K562 (cell line): ENCODE measurements around the gene GMDS. TPM values are rescaled to one million over a fixed set of nuclear protein-coding genes. Genes with fewer than 3 reads are reported as not detected.
A peak's percentile ranks its signal among the peaks of the same experiment; 100 is the strongest.

Experiments used
- ATAC-seq: fragments of 200-7000 bp; cut with Tn5 transposase; 3 replicates; pipeline ENCODE4 v1.9.1; 2020; ENCODE audit warnings: moderate library complexity
- BruUV-seq: library from RNA; stranded (reverse); fragments of 400-500 nt; replicated peaks from 2 replicates; lab custom pipeline; 2021; lab: Mats Ljungman, UMichigan
- CTCF ChIA-PET: fragments of 300-600 bp; formaldehyde crosslinking; extraction: SDS; loops from one replicate; lab custom pipeline; 2021; ENCODE audit warnings: low intra/inter-chr PET ratio; lab: Yijun Ruan, JAX
- POLR2A ChIA-PET: fragments of 300-600, 350-650 bp; sonication (Branson Sonifier 250); formaldehyde crosslinking; extraction: SDS; loops from one replicate; lab custom pipeline; 2021; ENCODE audit warnings: antibody characterized with exemption, inconsistent platforms; lab: Yijun Ruan, JAX
- DNase-seq, 4 experiments: peaks; one replicate each; pipeline versions ENCODE4 v3.0.0 to v3.0.0-alpha.2; 2011 to 2018; ENCODE audit warnings: low spot score in 3 of 4, mixed read lengths in 3 of 4; ENCODE audit errors: extremely low read depth in 1 of 4
- FAIRE-seq: peaks from 2 replicates; lab custom pipeline; 2011; peaks lifted over from hg19 to GRCh38; lab: Jason Lieb, UNC
- H2AFZ ChIP-seq: 2 replicates; pipeline ENCODE4 v1.6.0; 2011; ENCODE audit warnings: low read depth, low read length, control low read depth, inconsistent platforms
- H3K27ac ChIP-seq: fragments of 200-600 bp; 3 replicates; pipeline ENCODE4 v1.8.0; 2011; ENCODE audit warnings: low read depth, mild to moderate bottlenecking, control low read depth, inconsistent platforms, low read length, moderate library complexity, mixed read lengths; ENCODE audit errors: extremely low read depth
- H3K27me3 ChIP-seq, 2 experiments: fragments of 300-600 bp in 1 of 2; 2 replicates in 1 of 2; 3 replicates in 1 of 2; pipeline versions ENCODE4 v1.6.0 to v1.8.0; 2011; ENCODE audit warnings: inconsistent platforms in 2 of 2, low read length in 2 of 2, mild to moderate bottlenecking in 1 of 2, mixed read lengths in 1 of 2, moderate library complexity in 1 of 2; ENCODE audit not compliant: control insufficient read depth in 2 of 2, insufficient read depth in 2 of 2
- H3K36me3 ChIP-seq: fragments of 300-600 bp; 3 replicates; pipeline ENCODE4 v1.8.0; 2011; ENCODE audit warnings: mild to moderate bottlenecking, low read length, inconsistent platforms; ENCODE audit not compliant: control insufficient read depth, insufficient read depth
- H3K4me1 ChIP-seq, 2 experiments: fragments of 200-600 bp in 1 of 2; replicated peaks in 1 of 2; 2 replicates in 1 of 2; 3 replicates in 1 of 2; pipeline versions ENCODE4 v1.5.1 to v1.8.0; 2011; ENCODE audit warnings: inconsistent platforms in 2 of 2, low read length in 2 of 2, mild to moderate bottlenecking in 1 of 2, mixed read lengths in 1 of 2, moderate library complexity in 1 of 2; ENCODE audit not compliant: control insufficient read depth in 2 of 2, insufficient read depth in 2 of 2
- H3K4me2 ChIP-seq: 2 replicates; pipeline ENCODE4 v1.6.1; 2011; ENCODE audit warnings: low read length, control low read depth, inconsistent platforms, mixed read lengths; ENCODE audit not compliant: insufficient read depth
- H3K4me3 ChIP-seq: fragments of 200-600 bp; sonication (generic), shearing (Covaris generic); 2 replicates; pipeline ENCODE4 v1.5.1; 2016; ENCODE audit warnings: control low read depth, inconsistent platforms
- H3K79me2 ChIP-seq: fragments of 200-600 bp; 3 replicates; pipeline ENCODE4 v1.8.0; 2011; ENCODE audit warnings: low read length, inconsistent platforms; ENCODE audit not compliant: control insufficient read depth, insufficient read depth
- H3K9ac ChIP-seq, 2 experiments: 2 replicates each; pipeline versions ENCODE4 v1.6.0 to v1.6.1; 2011; ENCODE audit warnings: low read depth in 2 of 2, low read length in 2 of 2, control low read depth in 1 of 2, inconsistent platforms in 1 of 2, mild to moderate bottlenecking in 1 of 2, mixed read lengths in 1 of 2; ENCODE audit not compliant: insufficient read depth in 1 of 2
- H3K9me1 ChIP-seq: one replicate; pipeline ENCODE4 v1.6.0; 2011; ENCODE audit warnings: inconsistent platforms, mild to moderate bottlenecking, low read length, moderate library complexity; ENCODE audit not compliant: control insufficient read depth, insufficient read depth
- H3K9me3 ChIP-seq: replicated peaks from 2 replicates; pipeline ENCODE4 v1.5.1; 2011; ENCODE audit warnings: low read depth, low read length, inconsistent platforms; ENCODE audit not compliant: control insufficient read depth, insufficient read depth
- H4K20me1 ChIP-seq: replicated peaks from 2 replicates; pipeline ENCODE4 v1.6.1; 2011; ENCODE audit warnings: low read length, inconsistent platforms, mixed read lengths; ENCODE audit not compliant: control insufficient read depth, insufficient read depth
- CBX3 ChIP-seq, 2 experiments: IDR thresholded peaks; 1 replicate in 1 of 2; 2 replicates in 1 of 2; pipeline ENCODE4 v1.6.1; 2012; ENCODE audit warnings: inconsistent platforms in 2 of 2, low read length in 2 of 2, borderline replicate concordance in 1 of 2, control low read depth in 1 of 2
- GABPA ChIP-seq: fragments of 200-800 bp; sonication (Bioruptor generic); conservative IDR thresholded peaks from 2 replicates; pipeline ENCODE4 v1.6.1; 2016; ENCODE audit warnings: low read depth, missing genetic modification characterization, missing compliant biosample characterization
- MTA3 ChIP-seq: fragments of 450-650 bp; formaldehyde crosslinking; IDR thresholded peaks from 2 replicates; pipeline ENCODE4 v1.6.1; 2017; ENCODE audit warnings: mild to moderate bottlenecking, borderline replicate concordance
- PCBP1 ChIP-seq: fragments of 200-400 bp; formaldehyde crosslinking; IDR thresholded peaks from 2 replicates; pipeline ENCODE4 v1.6.1; 2018; ENCODE audit warnings: mild to moderate bottlenecking, low read depth, low read length; ENCODE audit not compliant: poor library complexity, severe bottlenecking
- WGBS: fragments of 100-300 bp; shearing (Covaris generic); methylation state at CpG from one replicate; pipeline ENCODE4 v1.1.6; 2016; ENCODE audit warnings: low coverage, mixed read lengths; ENCODE audit not compliant: insufficient coverage; ENCODE audit errors: missing lambda C conversion rate; 5-methylcytosine and 5-hydroxymethylcytosine counted together
- in situ Hi-C: fragments of 300-500 bp; cut with MboI; formaldehyde crosslinking; loops from 4 replicates; pipeline ENCODE4 v1.15.0; 2018; ENCODE audit warnings: inconsistent platforms, mixed read lengths
- intact Hi-C: fragments of 100-400 bp; cut with micrococcal nuclease; formaldehyde crosslinking; loops from 2 replicates; pipeline ENCODE4 v1.14.2; 2022
- polyA plus RNA-seq, 8 experiments: library from polyadenylated mRNA; depleted of rRNA in 4 of 8; stranded (reverse) in 5 of 8; unstranded in 3 of 8; fragments of >200 nt; fragmentation: Nextera tagmentation in 2 of 8; fragmentation: Illumina TruSeq in 1 of 8; extraction: Ambion mirVana in 2 of 8; extraction: Trizol in 1 of 8; gene quantifications; 2 replicates each; pipeline versions ENCODE4 v1.2.1 to v1.2.3, GENCODE V29; 2011 to 2014; ENCODE audit warnings: inconsistent platforms in 1 of 8, missing spikeins in 1 of 8
- total RNA-seq, 7 experiments: library from RNA; depleted of rRNA in 6 of 7; stranded (reverse); fragments of >200 nt in 6 of 7; fragmentation: Illumina TruSeq in 2 of 7; extraction: Trizol in 2 of 7; gene quantifications; 2 replicates each; pipeline versions ENCODE4 v1.2.1 to v1.2.3, GENCODE V29; 2011 to 2021; ENCODE audit warnings: low replicate concordance in 1 of 7
- TF ChIP-seq, protein P1 (sequence below): sonication (generic); formaldehyde crosslinking; IDR thresholded peaks from 2 replicates; pipeline ENCODE4 v1.8.0; 2022; ENCODE audit warnings: missing genetic modification reagents, mild to moderate bottlenecking, borderline replicate concordance

The GMDS gene
- total and polyA plus RNA-seq, 9 of the 15 experiments (the other 6 are each of a cell fraction or from before 2014, with no cell fraction given): 0.48 to 31.8 (median 13.4) TPM

DNA sequence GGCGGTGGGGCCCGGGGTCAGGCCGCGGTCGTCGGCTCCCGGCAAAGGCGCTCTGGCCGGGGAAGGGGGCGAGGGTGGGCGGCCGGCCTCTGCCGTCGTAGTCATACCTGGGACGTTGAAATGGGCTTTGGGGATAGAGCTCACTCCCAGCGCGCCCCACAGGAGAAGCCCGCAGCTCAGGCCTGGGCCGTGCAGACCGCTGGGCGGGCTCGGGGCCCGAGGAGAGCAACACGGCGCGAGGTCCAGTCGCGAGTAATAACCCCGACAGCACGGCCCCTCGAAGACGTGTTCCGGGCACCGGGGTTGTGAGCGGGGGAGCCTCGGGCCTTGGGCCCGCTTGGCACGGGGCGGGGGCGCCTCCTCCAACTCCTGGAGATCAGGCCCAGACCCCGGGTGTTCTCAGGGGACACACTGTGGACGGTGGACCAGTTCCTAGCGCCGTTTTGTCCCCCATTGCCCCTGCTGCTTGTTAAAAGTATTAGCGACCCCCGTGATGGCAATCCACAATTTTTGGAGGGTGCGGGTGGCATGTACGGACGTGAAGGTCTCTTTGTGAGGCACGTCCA, 624.8 kb downstream of the GMDS start:
- Histone ChIP-seq H3K9me3 (no peaks in the 10 kb centered on the region), H3K36me3 (no peaks in the 10 kb centered on the region), H3K27me3 (peaks cover 30 to 83% of the 10 kb centered on the region in 2 experiments; a peak in 4 of 5 replicates), H3K4me2 (no peak overlapping the region), H3K9ac (no peak overlapping the region), H3K4me1 (peaks cover 0 to 4% of the 10 kb centered on the region in 2 experiments; a peak in 1 of 5 replicates), H3K27ac (no peak overlapping the region), H2AFZ (no peak overlapping the region), H4K20me1 (no peaks in the 10 kb centered on the region; the same call in 1 of the 2 replicates), H3K4me3 (no peak overlapping the region), H3K79me2 (no peaks in the 10 kb centered on the region), H3K9me1 (no peaks in the 10 kb centered on the region)
- TF ChIP-seq CBX3 (IDR thresholded peaks at IDR 0.05; ENCODE audit: borderline replicate concordance in 1 of 2, low read length in 2 of 2) (no peak), PCBP1 (peak; percentile 20)
- in situ Hi-C loops: no loop called here
- ChIA-PET CTCF (no interaction called here), POLR2A (no interaction called here)
- no TSS peak for BruUV-seq
- DNase-seq (no peak), ATAC-seq (no peak), FAIRE-seq (no peak)
- intact Hi-C loops: no loop called here
- WGBS: 18% methylated on average over 25 of the region's 50 CpGs

DNA sequence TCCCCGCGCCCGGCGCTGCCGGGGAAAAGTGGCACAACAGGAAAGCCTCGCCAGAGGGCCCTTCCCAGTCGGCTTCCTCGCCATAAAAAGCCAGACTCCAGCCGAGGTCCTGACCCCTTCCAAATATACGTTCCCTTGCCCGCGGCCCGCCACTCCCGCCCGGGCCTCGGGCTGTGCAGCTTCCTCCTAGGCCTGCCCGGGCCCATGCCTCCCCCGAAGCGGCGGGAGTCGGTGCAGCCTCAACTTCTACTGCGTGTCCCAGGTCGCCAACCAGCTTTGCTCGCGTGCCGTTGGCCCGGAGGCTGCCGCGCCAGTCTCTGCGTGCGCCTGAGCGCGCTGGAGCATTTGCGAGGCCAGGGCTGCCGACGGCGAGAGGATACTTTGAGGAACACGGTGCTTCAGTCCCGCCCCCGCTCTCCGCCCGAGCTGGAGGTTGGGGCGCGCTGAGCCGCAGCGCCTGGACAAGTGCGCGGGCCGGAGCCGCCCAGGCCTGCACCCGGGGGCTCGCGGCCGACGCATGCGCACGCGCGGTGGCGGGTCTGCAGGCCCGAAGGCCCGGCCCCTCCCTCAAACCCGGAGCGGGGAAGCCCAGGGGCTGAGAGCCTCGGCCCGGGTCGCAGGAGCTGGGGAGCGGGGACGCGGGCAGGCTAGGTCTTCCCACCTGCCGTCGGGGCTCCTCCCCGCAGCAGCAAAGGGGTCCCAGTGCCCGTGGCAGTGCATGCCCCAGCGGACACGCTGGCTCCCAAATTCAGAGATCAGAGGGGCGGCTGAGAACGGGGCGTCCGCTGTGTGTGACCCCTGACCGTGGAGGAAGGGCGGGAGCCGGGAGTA, 625.5 kb downstream of the GMDS start:
- no TSS peak for BruUV-seq
- no peak overlapping the region for H3K27ac ChIP-seq
- DNase-seq: no peak
- H3K4me1 ChIP-seq: peaks cover 0 to 10% of the 10 kb centered on the region in 2 experiments; a peak in 1 of 5 replicates
- no peaks in the 10 kb centered on the region for H3K9me1 ChIP-seq
- no peaks in the 10 kb centered on the region for H3K79me2 ChIP-seq
- POLR2A ChIA-PET: no interaction called here
- no peaks in the 10 kb centered on the region; the same call in 1 of the 2 replicates for H4K20me1 ChIP-seq
- no peak overlapping the region for H3K4me2 ChIP-seq
- FAIRE-seq: no peak
- H3K27me3 ChIP-seq: peaks cover 32 to 84% of the 10 kb centered on the region in 2 experiments; a peak in 4 of 5 replicates
- ATAC-seq: no peak
- in situ Hi-C loops: no loop called here
- no peaks in the 10 kb centered on the region for H3K9me3 ChIP-seq
- no peak overlapping the region for H3K9ac ChIP-seq
- H2AFZ ChIP-seq: no peak overlapping the region
- H3K4me3 ChIP-seq: no peak overlapping the region
- CTCF ChIA-PET: no interaction called here
- intact Hi-C loops: no loop called here
- 48% methylated on average over 43 of the region's 83 CpGs for WGBS
- H3K36me3 ChIP-seq: no peaks in the 10 kb centered on the region
- no peak for TF ChIP-seq MTA3
- TF ChIP-seq, protein P1, sequence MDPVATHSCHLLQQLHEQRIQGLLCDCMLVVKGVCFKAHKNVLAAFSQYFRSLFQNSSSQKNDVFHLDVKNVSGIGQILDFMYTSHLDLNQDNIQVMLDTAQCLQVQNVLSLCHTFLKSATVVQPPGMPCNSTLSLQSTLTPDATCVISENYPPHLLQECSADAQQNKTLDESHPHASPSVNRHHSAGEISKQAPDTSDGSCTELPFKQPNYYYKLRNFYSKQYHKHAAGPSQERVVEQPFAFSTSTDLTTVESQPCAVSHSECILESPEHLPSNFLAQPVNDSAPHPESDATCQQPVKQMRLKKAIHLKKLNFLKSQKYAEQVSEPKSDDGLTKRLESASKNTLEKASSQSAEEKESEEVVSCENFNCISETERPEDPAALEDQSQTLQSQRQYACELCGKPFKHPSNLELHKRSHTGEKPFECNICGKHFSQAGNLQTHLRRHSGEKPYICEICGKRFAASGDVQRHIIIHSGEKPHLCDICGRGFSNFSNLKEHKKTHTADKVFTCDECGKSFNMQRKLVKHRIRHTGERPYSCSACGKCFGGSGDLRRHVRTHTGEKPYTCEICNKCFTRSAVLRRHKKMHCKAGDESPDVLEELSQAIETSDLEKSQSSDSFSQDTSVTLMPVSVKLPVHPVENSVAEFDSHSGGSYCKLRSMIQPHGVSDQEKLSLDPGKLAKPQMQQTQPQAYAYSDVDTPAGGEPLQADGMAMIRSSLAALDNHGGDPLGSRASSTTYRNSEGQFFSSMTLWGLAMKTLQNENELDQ (CRISPR knock-in tag): no peak
- no peak for TF ChIP-seq GABPA (tag)
